GM20000 (cell line): ENCODE results near the gene SLC5A1.

Source experiments
- DNase-seq: peaks from one replicate; pipeline ENCODE4 v3.0.0; 2012; ENCODE audit warnings: low spot score
- CTCF ChIP-seq: IDR thresholded peaks from 2 replicates; pipeline ENCODE4 v1.5.1; 2012; ENCODE audit warnings: mild to moderate bottlenecking, control low read depth; ENCODE audit errors: extremely low read depth, missing control alignments

Gene SLC5A1

GRCh38 chr22:32063701-32064100 is 20.6 kb downstream of the SLC5A1 start:
- no peak for DNase-seq
- TF ChIP-seq CTCF, result no peak

- TF ChIP-seq CTCF, result no peak
- no peak for DNase-seq
These were observed 23.8 kb downstream of the SLC5A1 start for GRCh38 chr22:32066820-32067219.

GRCh38 chr22:32067613-32068012 is 24.6 kb downstream of the SLC5A1 start:
- TF ChIP-seq CTCF, result no peak
- DNase-seq, result no peak

GRCh38 chr22:32069579-32070372 is 26.7 kb downstream of the SLC5A1 start:
- no peak for DNase-seq
- TF ChIP-seq CTCF, result no peak

- no peak for DNase-seq
- TF ChIP-seq CTCF, result no peak
These were observed 30.2 kb downstream of the SLC5A1 start for GRCh38 chr22:32073262-32073661.

- no peak for DNase-seq
- TF ChIP-seq CTCF, result no peak
These were observed 30.8 kb downstream of the SLC5A1 start for GRCh38 chr22:32073823-32074380.

- no peak for TF ChIP-seq CTCF
- no peak for DNase-seq
These were observed 33.1 kb downstream of the SLC5A1 start for GRCh38 chr22:32075997-32076760.
